Neural crest cell (in vitro differentiated cells): Measurements from ENCODE around the gene VWA2. TPM values are rescaled to one million over a fixed set of nuclear protein-coding genes. Genes with fewer than 3 reads are reported as not detected.

Experiments
- DNase-seq: peaks from one replicate; pipeline ENCODE4 v3.0.0; 2021; ENCODE audit warnings: low read depth, mixed read lengths, low spot score
- H3K27ac Mint-ChIP-seq: one replicate; pipeline ENCODE4 v1.8.0; 2021; ENCODE audit warnings: mild to moderate bottlenecking, mixed read lengths; ENCODE audit not compliant: unreplicated experiment
- H3K27me3 Mint-ChIP-seq: 2 replicates; pipeline ENCODE4 v1.8.0; 2021; ENCODE audit warnings: low read depth, mild to moderate bottlenecking, mixed read lengths
- H3K36me3 Mint-ChIP-seq: 2 replicates; pipeline ENCODE4 v1.8.0; 2021; ENCODE audit warnings: low read depth, mild to moderate bottlenecking, mixed read lengths
- H3K4me1 Mint-ChIP-seq: 2 replicates; pipeline ENCODE4 v1.8.0; 2021; ENCODE audit warnings: mixed read lengths
- H3K4me3 Mint-ChIP-seq: one replicate; pipeline ENCODE4 v1.8.0; 2021; ENCODE audit warnings: mild to moderate bottlenecking, mixed read lengths
- H3K9me3 Mint-ChIP-seq: 2 replicates; pipeline ENCODE4 v1.8.0; 2021; ENCODE audit warnings: mixed read lengths
- total RNA-seq: library from RNA; stranded (reverse); gene quantifications from 2 replicates; pipeline ENCODE4 v1.2.1, GENCODE V29; 2021
- TF ChIP-seq, protein P1 (sequence below): fragments of 200-600 bp; sonication (generic); conservative IDR thresholded peaks from 2 replicates; pipeline ENCODE4 v1.5.0; 2021; ENCODE audit warnings: antibody characterized with exemption, mild to moderate bottlenecking

The VWA2 gene
- total RNA-seq, 1 donor from 2014 or later: not detected

DNA sequence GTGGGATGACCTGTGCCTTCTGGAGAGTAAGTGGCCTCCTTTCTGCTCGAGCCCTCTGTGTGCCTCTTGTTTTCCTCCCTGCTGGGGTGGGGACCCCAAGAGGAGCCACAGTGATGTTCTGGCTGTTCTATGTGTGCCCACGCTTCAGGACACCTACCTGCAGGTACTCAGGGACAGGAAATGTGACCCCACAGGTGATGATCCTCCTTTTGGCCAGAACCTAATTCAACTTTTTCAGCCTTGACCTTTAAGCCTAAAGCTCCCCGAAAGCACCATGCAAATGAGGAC lies 70.3 kb downstream of the VWA2 start:
- Mint-ChIP-seq H3K36me3 (no peaks in the 10 kb centered on the region), H3K9me3 (no peaks in the 10 kb centered on the region)

GRCh38 chr10:114310346-114310745 lies 71.3 kb downstream of the VWA2 start:
- DNase-seq: no peak
- Mint-ChIP-seq H3K9me3 (no peaks in the 10 kb centered on the region), H3K4me1 (peaks cover 54% of the 10 kb centered on the region), H3K27me3 (peaks cover 3% of the 10 kb centered on the region), H3K4me3 (no peak overlapping the region), H3K27ac (no peak overlapping the region), H3K36me3 (no peaks in the 10 kb centered on the region)
- TF ChIP-seq, protein P1, sequence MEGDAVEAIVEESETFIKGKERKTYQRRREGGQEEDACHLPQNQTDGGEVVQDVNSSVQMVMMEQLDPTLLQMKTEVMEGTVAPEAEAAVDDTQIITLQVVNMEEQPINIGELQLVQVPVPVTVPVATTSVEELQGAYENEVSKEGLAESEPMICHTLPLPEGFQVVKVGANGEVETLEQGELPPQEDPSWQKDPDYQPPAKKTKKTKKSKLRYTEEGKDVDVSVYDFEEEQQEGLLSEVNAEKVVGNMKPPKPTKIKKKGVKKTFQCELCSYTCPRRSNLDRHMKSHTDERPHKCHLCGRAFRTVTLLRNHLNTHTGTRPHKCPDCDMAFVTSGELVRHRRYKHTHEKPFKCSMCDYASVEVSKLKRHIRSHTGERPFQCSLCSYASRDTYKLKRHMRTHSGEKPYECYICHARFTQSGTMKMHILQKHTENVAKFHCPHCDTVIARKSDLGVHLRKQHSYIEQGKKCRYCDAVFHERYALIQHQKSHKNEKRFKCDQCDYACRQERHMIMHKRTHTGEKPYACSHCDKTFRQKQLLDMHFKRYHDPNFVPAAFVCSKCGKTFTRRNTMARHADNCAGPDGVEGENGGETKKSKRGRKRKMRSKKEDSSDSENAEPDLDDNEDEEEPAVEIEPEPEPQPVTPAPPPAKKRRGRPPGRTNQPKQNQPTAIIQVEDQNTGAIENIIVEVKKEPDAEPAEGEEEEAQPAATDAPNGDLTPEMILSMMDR: no peak

More for the DNA sequence above, 70.3 kb downstream of the VWA2 start:
- H3K4me3 Mint-ChIP-seq: peak overlapping the region; percentile 19
- peaks cover 3% of the 10 kb centered on the region for H3K27me3 Mint-ChIP-seq
- TF ChIP-seq, protein P1: no peak
- no peak overlapping the region for H3K27ac Mint-ChIP-seq
- peaks cover 54% of the 10 kb centered on the region for H3K4me1 Mint-ChIP-seq
- DNase-seq: no peak

DNA sequence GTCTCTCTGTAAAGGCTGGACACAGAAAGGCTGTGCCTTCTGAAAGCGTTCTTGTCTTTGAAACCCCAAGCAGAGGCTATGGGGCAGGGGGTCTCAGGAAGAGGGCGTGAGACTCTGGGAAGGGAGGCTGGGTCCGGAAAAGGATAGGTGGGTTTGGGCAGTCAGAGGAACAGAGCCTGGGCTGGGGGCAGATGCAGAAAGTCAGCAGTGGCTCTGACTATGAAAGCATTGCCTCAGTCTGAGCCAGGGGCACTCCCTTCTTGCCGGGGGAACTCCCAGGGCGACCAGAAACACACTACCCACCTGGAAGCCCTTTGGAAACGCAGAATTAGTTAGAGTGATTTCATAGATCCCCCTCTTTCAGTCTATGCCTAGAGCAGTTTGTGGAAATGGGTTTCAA lies 72.0 kb downstream of the VWA2 start:
- DNase-seq: no peak
- H3K9me3 Mint-ChIP-seq: no peaks in the 10 kb centered on the region
- peak overlapping the region; percentile 58 for H3K4me3 Mint-ChIP-seq
- no peaks in the 10 kb centered on the region for H3K36me3 Mint-ChIP-seq
- TF ChIP-seq, protein P1: no peak
- peak overlapping the region; percentile 83 for H3K27ac Mint-ChIP-seq
- peaks cover 54% of the 10 kb centered on the region for H3K4me1 Mint-ChIP-seq
- peaks cover 3% of the 10 kb centered on the region for H3K27me3 Mint-ChIP-seq

GRCh38 chr10:114311496-114312209 lies 72.6 kb downstream of the VWA2 start:
- peaks cover 58% of the 10 kb centered on the region for H3K4me1 Mint-ChIP-seq
- H3K4me3 Mint-ChIP-seq: peak overlapping the region; percentile 58

DNA sequence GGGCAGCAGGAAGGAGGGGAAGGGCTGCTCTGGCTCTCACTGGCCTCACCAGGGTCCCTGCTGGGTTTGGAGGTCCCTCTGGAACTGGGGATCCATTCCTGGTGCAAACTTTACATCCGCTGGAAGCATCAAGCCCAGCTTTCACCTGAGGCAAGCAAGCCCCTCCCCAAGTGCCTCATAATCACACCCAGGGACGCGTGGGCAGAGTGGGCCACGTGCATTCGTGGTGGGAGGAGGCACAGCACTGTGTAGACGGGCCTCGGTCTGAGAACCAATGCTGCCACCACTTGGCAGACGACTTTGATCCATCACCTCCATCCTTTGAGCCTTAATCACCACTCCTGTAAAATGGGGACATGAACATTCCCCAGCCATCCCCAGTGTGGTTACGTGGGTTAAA lies 74.1 kb downstream of the VWA2 start:
- H3K36me3 Mint-ChIP-seq: no peaks in the 10 kb centered on the region
- H3K4me1 Mint-ChIP-seq: peaks cover 52% of the 10 kb centered on the region
- DNase-seq: no peak
- no peaks in the 10 kb centered on the region for H3K9me3 Mint-ChIP-seq
- no peaks in the 10 kb centered on the region for H3K27me3 Mint-ChIP-seq
- H3K4me3 Mint-ChIP-seq: no peak overlapping the region
- TF ChIP-seq, protein P1: no peak
- H3K27ac Mint-ChIP-seq: no peak overlapping the region

More at GRCh38 chr10:114311496-114312209, 72.6 kb downstream of the VWA2 start:
- no peak for DNase-seq
- Mint-ChIP-seq H3K27ac (peak overlapping the region; percentile 83), H3K36me3 (no peaks in the 10 kb centered on the region), H3K9me3 (no peaks in the 10 kb centered on the region), H3K27me3 (peaks cover 3% of the 10 kb centered on the region)
- TF ChIP-seq, protein P1: no peak
